ENCODE data around the gene BRINP2. TPM values are rescaled to one million over a fixed set of nuclear protein-coding genes. Genes with fewer than 3 reads are reported as not detected.

The BRINP2 gene
- total RNA-seq, 4 donors from 2014 or later: not detected

- no peak for TF ChIP-seq POLR2A (IDR thresholded peaks at IDR 0.05)
- TF ChIP-seq, protein P1, sequence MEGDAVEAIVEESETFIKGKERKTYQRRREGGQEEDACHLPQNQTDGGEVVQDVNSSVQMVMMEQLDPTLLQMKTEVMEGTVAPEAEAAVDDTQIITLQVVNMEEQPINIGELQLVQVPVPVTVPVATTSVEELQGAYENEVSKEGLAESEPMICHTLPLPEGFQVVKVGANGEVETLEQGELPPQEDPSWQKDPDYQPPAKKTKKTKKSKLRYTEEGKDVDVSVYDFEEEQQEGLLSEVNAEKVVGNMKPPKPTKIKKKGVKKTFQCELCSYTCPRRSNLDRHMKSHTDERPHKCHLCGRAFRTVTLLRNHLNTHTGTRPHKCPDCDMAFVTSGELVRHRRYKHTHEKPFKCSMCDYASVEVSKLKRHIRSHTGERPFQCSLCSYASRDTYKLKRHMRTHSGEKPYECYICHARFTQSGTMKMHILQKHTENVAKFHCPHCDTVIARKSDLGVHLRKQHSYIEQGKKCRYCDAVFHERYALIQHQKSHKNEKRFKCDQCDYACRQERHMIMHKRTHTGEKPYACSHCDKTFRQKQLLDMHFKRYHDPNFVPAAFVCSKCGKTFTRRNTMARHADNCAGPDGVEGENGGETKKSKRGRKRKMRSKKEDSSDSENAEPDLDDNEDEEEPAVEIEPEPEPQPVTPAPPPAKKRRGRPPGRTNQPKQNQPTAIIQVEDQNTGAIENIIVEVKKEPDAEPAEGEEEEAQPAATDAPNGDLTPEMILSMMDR (IDR thresholded peaks at IDR 0.05): no peak
- DNase-seq: no peak
- 78 to 82% methylated on average over 4 of the region's 4 CpGs for WGBS, 2 donors
- Histone ChIP-seq H3K27me3 (no peaks in the 10 kb centered on the region), H3K9me3 (no peaks in the 10 kb centered on the region), H3K4me1 (no peaks in the 10 kb centered on the region), H3K36me3 (no peaks in the 10 kb centered on the region), H3K4me3 (replicated peaks in 1 of 3) (no peak overlapping the region), H3K27ac (no peak overlapping the region)
- intact Hi-C loops (cut with DNase I): no loop called here
These were observed 42.0 kb upstream of the BRINP2 start for GRCh38 chr1:177128665-177129281.

DNA sequence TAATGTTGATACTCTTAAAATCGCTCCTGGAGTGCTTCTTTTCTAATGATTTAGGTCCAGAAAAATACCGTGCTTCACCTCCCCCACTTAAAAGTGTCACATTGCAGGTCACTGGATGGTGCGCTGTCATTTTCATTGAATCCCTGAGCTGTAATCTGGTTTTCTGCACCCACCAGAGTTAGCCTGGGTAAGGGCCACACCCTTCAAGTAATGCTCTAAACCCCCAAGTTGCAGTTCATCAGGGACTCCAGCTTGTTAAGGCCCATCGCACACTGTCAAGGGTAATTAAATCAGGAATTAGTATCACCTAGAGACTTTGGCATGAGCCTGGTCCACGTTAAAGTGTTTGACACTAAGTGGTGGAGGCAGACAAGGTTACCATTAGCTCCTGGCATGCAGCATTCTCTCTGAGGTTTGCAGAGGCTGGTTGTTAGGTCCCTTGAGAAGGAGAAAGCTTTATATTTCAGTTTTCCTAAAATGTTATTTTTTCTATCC, 40.3 kb upstream of the BRINP2 start:
- Histone ChIP-seq H3K36me3 (no peaks in the 10 kb centered on the region), H3K4me3 (replicated peaks in 1 of 3) (no peak overlapping the region), H3K9me3 (no peaks in the 10 kb centered on the region), H3K27me3 (no peaks in the 10 kb centered on the region), H3K4me1 (no peaks in the 10 kb centered on the region), H3K27ac (no peak overlapping the region)
- TF ChIP-seq, protein P1 (IDR thresholded peaks at IDR 0.05): no peak
- TF ChIP-seq POLR2A (IDR thresholded peaks at IDR 0.05): no peak
- WGBS, 2 donors: 78 to 79% methylated on average over 5 of the region's 5 CpGs
- DNase-seq: no peak
- intact Hi-C loops (cut with DNase I): no loop called here

DNA sequence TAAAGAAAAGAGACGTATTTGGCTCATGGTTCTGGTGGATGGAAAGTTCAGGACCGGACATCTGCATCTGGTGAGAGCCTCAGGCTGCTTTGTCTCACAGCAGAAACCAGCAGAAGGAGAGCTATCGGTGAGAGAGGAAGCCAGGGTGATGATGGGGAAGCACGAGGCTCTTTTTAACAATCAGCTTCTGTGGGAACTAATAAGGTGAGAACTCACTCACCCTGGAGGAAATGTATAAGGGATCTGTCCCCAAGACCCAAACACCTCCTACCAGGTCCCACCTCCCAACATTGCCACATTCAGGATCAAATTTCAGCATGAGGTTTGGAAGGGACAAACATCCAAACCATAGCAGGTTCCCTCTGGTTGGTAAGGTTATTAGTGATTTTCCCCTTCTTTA, 39.0 kb upstream of the BRINP2 start:
- intact Hi-C loops (cut with DNase I): no loop called here

GRCh38 chr1:177132141-177132540, 38.6 kb upstream of the BRINP2 start:
- intact Hi-C loops (cut with DNase I): no loop called here
- no peaks in the 10 kb centered on the region for H3K9me3 ChIP-seq
- 95% methylated on average over 2 of the region's 2 CpGs for WGBS, 2 donors
- no peak overlapping the region for H3K4me3 ChIP-seq (replicated peaks in 1 of 3)
- no peaks in the 10 kb centered on the region for H3K27me3 ChIP-seq
- no peaks in the 10 kb centered on the region for H3K4me1 ChIP-seq
- no peak overlapping the region for H3K27ac ChIP-seq
- no peak for DNase-seq
- TF ChIP-seq, protein P1 (IDR thresholded peaks at IDR 0.05): no peak
- no peak for TF ChIP-seq POLR2A (IDR thresholded peaks at IDR 0.05)
- H3K36me3 ChIP-seq: no peaks in the 10 kb centered on the region

More for the DNA sequence above, 39.0 kb upstream of the BRINP2 start:
- no peaks in the 10 kb centered on the region for H3K36me3 ChIP-seq
- 66 to 81% methylated on average over 4 of the region's 4 CpGs for WGBS, 2 donors
- no peak overlapping the region for H3K4me3 ChIP-seq (replicated peaks in 1 of 3)
- no peak for TF ChIP-seq POLR2A (IDR thresholded peaks at IDR 0.05)
- TF ChIP-seq, protein P1 (IDR thresholded peaks at IDR 0.05): no peak
- no peak for DNase-seq
- no peaks in the 10 kb centered on the region for H3K4me1 ChIP-seq
- no peaks in the 10 kb centered on the region for H3K27me3 ChIP-seq
- H3K27ac ChIP-seq: no peak overlapping the region
- H3K9me3 ChIP-seq: no peaks in the 10 kb centered on the region

DNA sequence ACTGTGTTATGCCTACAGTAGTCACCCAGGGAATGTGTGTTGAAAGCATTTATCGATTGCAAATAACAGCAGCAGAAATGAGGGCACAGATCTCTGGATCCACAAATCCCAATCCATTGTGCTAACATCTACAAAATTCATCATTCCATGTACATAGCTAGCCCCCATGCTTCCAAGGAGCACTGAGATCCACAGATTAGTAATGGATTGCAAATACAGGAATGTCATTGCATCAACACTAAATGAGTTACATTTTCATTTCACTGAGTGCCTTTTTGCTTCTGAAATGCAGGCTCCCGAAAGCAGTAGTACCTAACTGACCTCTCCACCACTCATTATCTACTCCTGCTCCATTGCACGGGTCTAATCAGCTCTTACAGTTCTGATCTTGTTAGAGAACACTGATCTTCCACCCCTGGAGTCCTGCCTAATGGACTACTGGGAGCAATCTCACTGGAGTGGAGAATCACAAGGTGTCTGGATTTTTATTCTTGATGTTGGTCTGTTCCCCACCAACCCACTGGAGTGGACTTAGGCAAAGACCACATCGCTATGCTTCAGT, 36.7 kb upstream of the BRINP2 start:
- 76 to 79% methylated on average over 4 of the region's 4 CpGs for WGBS, 2 donors
- DNase-seq: no peak
- TF ChIP-seq POLR2A (IDR thresholded peaks at IDR 0.05): no peak
- TF ChIP-seq, protein P1 (IDR thresholded peaks at IDR 0.05): no peak

More for the DNA sequence above, 36.7 kb upstream of the BRINP2 start:
- no peaks in the 10 kb centered on the region for H3K9me3 ChIP-seq
- intact Hi-C loops (cut with DNase I): no loop called here
- no peak overlapping the region for H3K4me3 ChIP-seq (replicated peaks in 1 of 3)
- peaks cover 0 to 5% of the 10 kb centered on the region in 2 donors for H3K4me1 ChIP-seq
- no peaks in the 10 kb centered on the region for H3K27me3 ChIP-seq
- no peak overlapping the region for H3K27ac ChIP-seq
- no peaks in the 10 kb centered on the region for H3K36me3 ChIP-seq

All from thyroid gland (tissue), 4 donors.